ENCODE results near the gene PPP1R37. TPM values are rescaled to one million over a fixed set of nuclear protein-coding genes. Genes with fewer than 3 reads are reported as not detected.

Gene PPP1R37
- total and polyA plus RNA-seq, 2 experiments from 2014 or later, result 11.8 to 51.8 TPM

DNA sequence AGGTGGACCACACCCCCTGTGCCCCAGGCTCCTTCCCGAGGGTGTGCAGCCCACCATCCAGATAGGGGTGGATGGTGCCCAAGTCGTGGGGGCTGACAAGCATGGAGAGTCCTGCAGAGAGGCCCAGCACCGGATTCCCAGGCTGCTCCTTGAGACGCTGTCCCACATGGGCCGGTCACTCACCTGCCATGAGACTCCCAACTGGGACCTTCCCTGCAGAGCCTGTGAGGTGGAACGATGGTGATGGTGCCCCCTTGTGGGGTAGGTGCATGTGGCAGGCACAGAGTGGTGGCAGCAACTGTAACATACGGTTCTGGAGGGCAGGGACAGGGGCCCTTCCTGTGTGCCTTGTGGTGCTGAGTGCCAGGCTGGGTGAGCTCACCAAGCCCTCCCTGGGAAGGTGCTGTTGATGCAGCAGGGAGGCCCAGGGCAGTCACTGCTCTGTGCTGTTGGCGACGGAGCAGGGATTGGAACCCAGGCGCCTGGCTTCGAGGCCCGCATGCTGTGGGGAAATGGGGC is 33.1 kb downstream of the PPP1R37 start:
- TF ChIP-seq, protein P1, sequence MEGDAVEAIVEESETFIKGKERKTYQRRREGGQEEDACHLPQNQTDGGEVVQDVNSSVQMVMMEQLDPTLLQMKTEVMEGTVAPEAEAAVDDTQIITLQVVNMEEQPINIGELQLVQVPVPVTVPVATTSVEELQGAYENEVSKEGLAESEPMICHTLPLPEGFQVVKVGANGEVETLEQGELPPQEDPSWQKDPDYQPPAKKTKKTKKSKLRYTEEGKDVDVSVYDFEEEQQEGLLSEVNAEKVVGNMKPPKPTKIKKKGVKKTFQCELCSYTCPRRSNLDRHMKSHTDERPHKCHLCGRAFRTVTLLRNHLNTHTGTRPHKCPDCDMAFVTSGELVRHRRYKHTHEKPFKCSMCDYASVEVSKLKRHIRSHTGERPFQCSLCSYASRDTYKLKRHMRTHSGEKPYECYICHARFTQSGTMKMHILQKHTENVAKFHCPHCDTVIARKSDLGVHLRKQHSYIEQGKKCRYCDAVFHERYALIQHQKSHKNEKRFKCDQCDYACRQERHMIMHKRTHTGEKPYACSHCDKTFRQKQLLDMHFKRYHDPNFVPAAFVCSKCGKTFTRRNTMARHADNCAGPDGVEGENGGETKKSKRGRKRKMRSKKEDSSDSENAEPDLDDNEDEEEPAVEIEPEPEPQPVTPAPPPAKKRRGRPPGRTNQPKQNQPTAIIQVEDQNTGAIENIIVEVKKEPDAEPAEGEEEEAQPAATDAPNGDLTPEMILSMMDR (IDR thresholded peaks at IDR 0.05; ENCODE audit: low read depth, low read length), result peak; percentile 83
- H3K36me3 ChIP-seq, result no peaks in the 10 kb centered on the region

DNA sequence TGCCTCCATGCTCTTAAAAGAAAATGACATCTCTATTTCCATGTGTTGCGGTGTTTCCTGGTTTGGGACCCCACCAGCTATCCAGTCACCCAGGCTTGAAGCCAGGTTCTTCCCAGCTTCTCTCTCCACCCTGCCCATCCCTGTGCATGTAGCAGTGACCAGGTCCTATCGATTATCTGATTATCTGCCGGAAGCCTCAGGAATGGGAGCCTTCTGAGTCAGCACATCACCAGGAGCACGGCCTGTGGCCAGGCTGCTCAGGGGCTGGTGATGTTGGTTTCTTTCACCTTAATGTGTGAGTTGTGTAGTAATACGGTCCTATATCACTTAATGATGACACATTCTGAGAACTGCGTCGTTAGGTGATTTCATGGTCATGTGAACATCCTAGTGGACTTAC is 33.7 kb downstream of the PPP1R37 start:
- TF ChIP-seq, protein P1 (IDR thresholded peaks at IDR 0.05; ENCODE audit: low read depth, low read length), result no peak
- no peak overlapping the region for H3K27ac ChIP-seq
- DNase-seq (ENCODE audit: low read depth in 1 of 2, low spot score in 1 of 2), result no peak
- H3K9me3 ChIP-seq (ENCODE audit: low read depth), result no peaks in the 10 kb centered on the region
- H3K27me3 ChIP-seq, result no peaks in the 10 kb centered on the region
- no peaks in the 10 kb centered on the region for H3K4me1 ChIP-seq (ENCODE audit: low read depth)
- no peaks in the 10 kb centered on the region for H3K36me3 ChIP-seq
- no peak overlapping the region for H3K4me3 ChIP-seq

More for the DNA sequence above, 33.1 kb downstream of the PPP1R37 start:
- H3K27me3 ChIP-seq, result no peaks in the 10 kb centered on the region
- no peak overlapping the region for H3K27ac ChIP-seq
- no peak overlapping the region for H3K4me3 ChIP-seq
- no peaks in the 10 kb centered on the region for H3K4me1 ChIP-seq (ENCODE audit: low read depth)
- peak; percentile 56 to 75 for DNase-seq (ENCODE audit: low read depth in 1 of 2, low spot score in 1 of 2)
- no peaks in the 10 kb centered on the region for H3K9me3 ChIP-seq (ENCODE audit: low read depth)

- Histone ChIP-seq H3K27me3 (no peaks in the 10 kb centered on the region), H3K36me3 (no peaks in the 10 kb centered on the region), H3K27ac (no peak overlapping the region), H3K9me3 (ENCODE audit: low read depth) (no peaks in the 10 kb centered on the region), H3K4me3 (no peak overlapping the region), H3K4me1 (ENCODE audit: low read depth) (no peaks in the 10 kb centered on the region)
- TF ChIP-seq, protein P1 (IDR thresholded peaks at IDR 0.05; ENCODE audit: low read depth, low read length), result no peak
- DNase-seq (ENCODE audit: low read depth in 1 of 2, low spot score in 1 of 2), result no peak
These were observed 35.2 kb downstream of the PPP1R37 start for GRCh38 chr19:45128146-45128545.

GRCh38 chr19:45128806-45129205 is 35.8 kb downstream of the PPP1R37 start:
- Histone ChIP-seq H3K27ac (no peak overlapping the region), H3K36me3 (no peaks in the 10 kb centered on the region), H3K27me3 (no peaks in the 10 kb centered on the region), H3K4me1 (ENCODE audit: low read depth) (no peaks in the 10 kb centered on the region), H3K9me3 (ENCODE audit: low read depth) (no peaks in the 10 kb centered on the region), H3K4me3 (no peak overlapping the region)
- TF ChIP-seq, protein P1 (IDR thresholded peaks at IDR 0.05; ENCODE audit: low read depth, low read length), result no peak
- DNase-seq (ENCODE audit: low read depth in 1 of 2, low spot score in 1 of 2), result no peak

DNA sequence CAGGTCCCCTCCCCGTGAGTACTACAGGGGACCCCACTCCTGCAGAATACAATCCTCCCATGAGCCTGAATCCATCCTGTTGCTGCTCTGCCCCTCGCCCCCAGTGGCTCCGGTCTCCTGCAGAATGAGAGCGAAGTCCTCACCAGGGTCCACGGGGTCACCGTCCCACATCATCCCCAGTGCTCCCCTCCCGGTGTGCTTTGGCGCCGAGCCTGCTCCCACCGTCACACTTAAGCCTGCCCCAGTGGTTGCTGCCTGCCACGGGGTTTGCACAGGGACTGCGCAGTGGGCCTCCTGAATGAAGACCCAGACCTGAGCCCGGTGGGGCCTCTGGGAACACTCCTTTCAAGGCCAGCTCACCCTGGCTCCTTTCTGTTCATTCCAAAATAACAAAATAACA is 37.3 kb downstream of the PPP1R37 start:
- H3K27me3 ChIP-seq, result no peaks in the 10 kb centered on the region
- no peak overlapping the region for H3K27ac ChIP-seq
- H3K9me3 ChIP-seq (ENCODE audit: low read depth), result no peaks in the 10 kb centered on the region
- H3K4me1 ChIP-seq (ENCODE audit: low read depth), result no peaks in the 10 kb centered on the region
- H3K36me3 ChIP-seq, result no peaks in the 10 kb centered on the region
- H3K4me3 ChIP-seq, result no peak overlapping the region
- TF ChIP-seq, protein P1 (IDR thresholded peaks at IDR 0.05; ENCODE audit: low read depth, low read length), result no peak
- DNase-seq (ENCODE audit: low read depth in 1 of 2, low spot score in 1 of 2), result no peak

Data from cardiac muscle cell (in vitro differentiated cells and primary cell).